Measurements from ENCODE around the gene OR11H7. TPM values are rescaled to one million over a fixed set of nuclear protein-coding genes. Genes with fewer than 3 reads are reported as not detected.
"Not testable (repeated sequence)": the region's sequence is repeated elsewhere in the genome, so short reads cannot be mapped to it uniquely, and the experiment has no call there.

OR11H7 gene
- total RNA-seq: not detected in 2 replicates

DNA sequence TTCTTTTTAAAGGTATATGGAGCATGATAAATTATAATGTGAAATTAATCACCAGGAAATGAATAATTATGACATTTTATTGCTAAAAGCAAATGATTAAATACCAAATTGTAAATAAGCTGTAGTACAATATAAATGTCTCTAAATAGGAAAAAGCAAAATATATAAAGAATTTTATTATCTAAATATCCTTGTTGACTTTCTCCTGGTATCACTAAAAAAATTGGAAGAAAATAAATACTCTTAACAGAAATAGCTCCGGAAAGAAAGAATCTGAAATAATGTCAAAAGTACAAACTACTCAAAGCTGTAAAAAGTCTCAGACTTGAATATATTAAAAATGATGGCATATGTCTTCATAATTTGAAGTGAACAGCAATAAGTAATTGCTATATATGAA is at the start of gene OR11H7:
Gene OR11H7 (plus strand): TSS at position 301 of the 400 bp plus-strand sequence.
- Mint-ChIP-seq H3K36me3 (ENCODE audit: low read depth) (no peaks in the 10 kb centered on the region), H3K9me3 (no peaks in the 10 kb centered on the region), H3K4me3 (ENCODE audit: low read depth) (no peak within 1 kb of the TSS), H3K27me3 (ENCODE audit: low read depth) (no peaks in the 10 kb centered on the region), H3K4me1 (ENCODE audit: low read depth) (no peaks in the 10 kb centered on the region), H3K27ac (no peak within 1 kb of the TSS)
- DNase-seq (ENCODE audit: low spot score): no peak
- intact Hi-C loops (cut with micrococcal nuclease): no loop called here

DNA sequence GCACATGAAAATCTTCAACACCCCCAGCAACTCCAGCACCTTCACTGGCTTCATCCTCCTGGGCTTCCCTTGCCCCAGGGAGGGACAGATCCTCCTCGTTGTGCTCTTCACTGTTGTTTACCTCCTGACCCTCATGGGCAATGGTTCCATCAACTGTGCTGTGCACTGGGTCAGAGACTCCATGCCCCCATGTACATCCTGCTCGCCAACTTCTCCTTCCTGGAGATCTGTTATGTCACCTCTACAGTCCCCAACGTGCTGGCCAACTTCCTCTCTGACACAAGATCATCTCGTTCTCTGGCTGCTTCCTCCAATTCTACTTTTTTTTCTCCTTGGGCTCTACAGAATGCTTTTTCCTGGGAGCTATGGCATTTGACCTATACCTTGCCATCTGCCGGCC is 49.6 kb upstream of the OR11H7 start:
- DNase-seq (ENCODE audit: low spot score): no peak
- H3K36me3 Mint-ChIP-seq (ENCODE audit: low read depth): no peaks in the 10 kb centered on the region
- H3K9me3 Mint-ChIP-seq: no peaks in the 10 kb centered on the region
- H3K27ac Mint-ChIP-seq: no peak overlapping the region
- no peaks in the 10 kb centered on the region for H3K27me3 Mint-ChIP-seq (ENCODE audit: low read depth)
- intact Hi-C loops (cut with micrococcal nuclease): no loop called here
- H3K4me3 Mint-ChIP-seq (ENCODE audit: low read depth): no peak overlapping the region
- no peaks in the 10 kb centered on the region for H3K4me1 Mint-ChIP-seq (ENCODE audit: low read depth)

DNA sequence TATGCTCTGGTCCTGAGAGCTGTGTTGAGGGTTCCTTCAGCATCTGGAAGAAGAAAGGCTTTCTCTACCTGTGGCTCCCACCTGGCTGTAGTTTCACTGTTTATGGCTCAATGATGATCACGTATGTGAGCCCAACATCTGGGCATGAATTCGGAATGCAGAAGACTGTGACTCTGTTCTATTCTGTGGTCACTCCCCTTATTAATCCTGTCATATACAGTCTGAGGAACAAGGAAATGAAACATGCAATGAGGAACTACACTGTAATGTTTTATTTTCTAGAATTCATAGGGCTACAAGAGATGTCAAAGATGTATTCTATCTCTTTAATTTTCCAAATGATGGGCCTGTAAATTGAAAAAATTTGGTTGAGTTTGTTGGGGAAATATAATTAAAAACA is 48.9 kb upstream of the OR11H7 start:
- intact Hi-C loops (cut with micrococcal nuclease): no loop called here
- no peaks in the 10 kb centered on the region for H3K4me1 Mint-ChIP-seq (ENCODE audit: low read depth)
- no peak overlapping the region for H3K4me3 Mint-ChIP-seq (ENCODE audit: low read depth)
- DNase-seq (ENCODE audit: low spot score): no peak
- H3K27ac Mint-ChIP-seq: no peak overlapping the region
- H3K9me3 Mint-ChIP-seq: no peaks in the 10 kb centered on the region
- H3K27me3 Mint-ChIP-seq (ENCODE audit: low read depth): no peaks in the 10 kb centered on the region
- H3K36me3 Mint-ChIP-seq (ENCODE audit: low read depth): no peaks in the 10 kb centered on the region

DNA sequence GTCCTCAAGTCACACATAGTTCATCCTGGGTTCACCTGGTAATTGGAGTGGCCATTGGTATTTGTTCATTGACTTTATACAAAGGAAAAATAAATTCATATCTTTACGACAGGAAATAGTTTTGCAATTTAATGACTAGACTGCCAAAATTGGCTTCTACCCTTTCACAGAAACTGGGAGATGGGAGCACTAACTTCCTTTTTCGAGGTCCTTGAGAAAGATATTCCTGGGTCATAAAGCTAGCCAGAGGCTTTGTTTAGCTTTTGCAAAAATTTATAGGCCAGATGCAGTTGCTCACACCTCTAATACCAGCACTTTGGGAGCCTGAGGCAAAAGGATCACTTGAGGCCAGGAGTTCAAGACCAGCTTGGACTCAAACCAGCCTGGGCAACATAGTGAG is 48.3 kb upstream of the OR11H7 start:
- DNase-seq (ENCODE audit: low spot score): no peak
- H3K27me3 Mint-ChIP-seq (ENCODE audit: low read depth): no peaks in the 10 kb centered on the region
- no peaks in the 10 kb centered on the region for H3K9me3 Mint-ChIP-seq
- no peak overlapping the region for H3K4me3 Mint-ChIP-seq (ENCODE audit: low read depth)
- no peaks in the 10 kb centered on the region for H3K4me1 Mint-ChIP-seq (ENCODE audit: low read depth)
- no peaks in the 10 kb centered on the region for H3K36me3 Mint-ChIP-seq (ENCODE audit: low read depth)
- H3K27ac Mint-ChIP-seq: no peak overlapping the region
- intact Hi-C loops (cut with micrococcal nuclease): no loop called here

DNA sequence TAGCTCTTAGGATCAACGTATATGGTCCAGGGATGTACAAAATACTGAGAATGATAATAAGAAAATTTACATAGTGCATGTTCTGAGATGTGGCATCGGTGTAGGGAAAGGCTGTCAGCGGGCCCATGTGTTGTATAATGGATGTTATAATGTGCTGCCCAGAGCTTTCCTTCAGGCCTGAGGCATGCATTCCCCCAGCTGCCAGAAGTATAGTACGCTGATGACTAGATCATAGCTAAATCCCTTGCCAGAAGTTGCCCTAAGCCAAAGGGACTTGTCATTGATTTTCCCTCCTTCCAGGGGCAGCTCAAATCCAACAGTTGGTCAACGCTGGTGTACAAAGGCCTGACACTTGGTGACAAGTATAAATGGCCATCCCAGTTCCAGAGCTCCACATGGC is 44.6 kb upstream of the OR11H7 start:
- no peak overlapping the region for H3K4me3 Mint-ChIP-seq (ENCODE audit: low read depth)
- H3K9me3 Mint-ChIP-seq: no peaks in the 10 kb centered on the region
- H3K27ac Mint-ChIP-seq: no peak overlapping the region
- no peaks in the 10 kb centered on the region for H3K27me3 Mint-ChIP-seq (ENCODE audit: low read depth)
- H3K4me1 Mint-ChIP-seq (ENCODE audit: low read depth): no peaks in the 10 kb centered on the region
- intact Hi-C loops (cut with micrococcal nuclease): no loop called here
- no peak for DNase-seq (ENCODE audit: low spot score)
- H3K36me3 Mint-ChIP-seq (ENCODE audit: low read depth): no peaks in the 10 kb centered on the region

DNA sequence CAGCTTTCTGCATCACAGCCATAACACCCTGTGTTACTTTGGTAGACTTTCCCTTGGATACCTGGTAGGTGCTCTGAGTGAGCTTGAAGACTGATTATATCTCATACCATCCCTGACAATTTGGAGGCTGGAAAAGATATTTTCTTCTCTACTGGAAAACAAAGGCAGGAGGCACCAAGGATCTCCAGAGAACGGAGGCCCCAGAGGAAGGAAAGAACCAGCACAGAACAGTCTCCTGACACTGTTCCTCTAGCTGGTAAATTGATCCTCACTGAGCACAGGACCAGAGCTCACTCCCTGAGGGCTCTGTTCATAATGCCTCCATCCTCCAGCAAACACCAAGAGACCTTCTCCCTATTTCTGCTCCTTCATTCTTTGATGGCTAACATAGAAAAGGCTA is 38.2 kb upstream of the OR11H7 start, which contains the start of gene OR11G2:
Gene OR11G2 (plus strand): TSS at position 301 of the 400 bp plus-strand sequence. CDS start 6,542 bp downstream, outside the sequence.
- no peaks in the 10 kb centered on the region for H3K4me1 Mint-ChIP-seq (ENCODE audit: low read depth)
- H3K9me3 Mint-ChIP-seq: no peaks in the 10 kb centered on the region
- DNase-seq (ENCODE audit: low spot score): no peak
- peaks cover 2% of the 10 kb centered on the region for H3K27me3 Mint-ChIP-seq (ENCODE audit: low read depth)
- no peak within 1 kb of the TSS for H3K27ac Mint-ChIP-seq
- intact Hi-C loops (cut with micrococcal nuclease): no loop called here
- H3K4me3 Mint-ChIP-seq (ENCODE audit: low read depth): no peak within 1 kb of the TSS
- no peaks in the 10 kb centered on the region for H3K36me3 Mint-ChIP-seq (ENCODE audit: low read depth)

DNA sequence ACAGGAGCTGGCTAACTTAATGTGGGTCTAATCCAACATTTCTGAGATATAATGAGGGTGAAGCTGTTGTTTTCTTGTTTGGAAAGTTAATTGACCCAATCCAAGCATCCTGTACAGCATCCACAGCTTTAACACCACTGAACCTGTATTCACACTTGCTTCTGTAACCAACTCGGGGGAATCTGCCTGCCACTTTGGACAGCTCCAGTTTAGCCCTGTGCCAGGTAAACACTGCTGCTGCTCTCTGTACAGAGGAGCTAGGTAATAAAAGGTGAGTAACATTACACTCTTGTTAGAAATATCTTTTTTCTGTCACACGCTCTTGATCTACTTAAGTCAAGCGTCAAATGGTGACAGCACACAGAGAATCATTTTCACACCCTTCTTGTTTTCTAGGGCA is 37.4 kb upstream of the OR11H7 start:
- H3K4me1 Mint-ChIP-seq (ENCODE audit: low read depth): no peaks in the 10 kb centered on the region
- no peaks in the 10 kb centered on the region for H3K36me3 Mint-ChIP-seq (ENCODE audit: low read depth)
- no peak overlapping the region for H3K4me3 Mint-ChIP-seq (ENCODE audit: low read depth)
- intact Hi-C loops (cut with micrococcal nuclease): no loop called here
- H3K27ac Mint-ChIP-seq: no peak overlapping the region
- no peaks in the 10 kb centered on the region for H3K9me3 Mint-ChIP-seq
- H3K27me3 Mint-ChIP-seq (ENCODE audit: low read depth): peaks cover 2% of the 10 kb centered on the region
- DNase-seq (ENCODE audit: low spot score): no peak

DNA sequence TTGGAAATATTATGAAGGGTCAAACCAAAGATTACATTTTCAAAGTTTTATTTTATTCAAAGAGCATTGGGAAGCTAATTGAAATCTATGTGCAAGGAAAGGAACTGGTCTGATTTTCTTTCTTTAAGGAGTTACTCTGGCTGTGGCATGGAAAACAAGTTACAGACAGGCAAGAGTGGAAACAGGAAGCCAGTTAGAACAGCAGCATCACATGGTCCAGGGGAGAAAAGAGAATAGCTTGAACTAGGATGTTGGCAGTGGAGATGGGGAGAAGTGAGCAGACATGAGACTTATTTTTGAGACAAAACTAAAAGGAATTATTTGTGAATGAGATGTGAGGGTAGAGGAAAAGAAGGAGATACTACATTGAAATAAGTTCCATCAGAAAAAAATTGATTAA is 34.7 kb upstream of the OR11H7 start:
- intact Hi-C loops (cut with micrococcal nuclease): no loop called here
- no peaks in the 10 kb centered on the region for H3K36me3 Mint-ChIP-seq (ENCODE audit: low read depth)
- DNase-seq (ENCODE audit: low spot score): no peak
- H3K9me3 Mint-ChIP-seq: no peaks in the 10 kb centered on the region
- no peak overlapping the region for H3K27ac Mint-ChIP-seq
- H3K4me1 Mint-ChIP-seq (ENCODE audit: low read depth): no peaks in the 10 kb centered on the region
- H3K4me3 Mint-ChIP-seq (ENCODE audit: low read depth): no peak overlapping the region
- peaks cover 2% of the 10 kb centered on the region for H3K27me3 Mint-ChIP-seq (ENCODE audit: low read depth)

DNA sequence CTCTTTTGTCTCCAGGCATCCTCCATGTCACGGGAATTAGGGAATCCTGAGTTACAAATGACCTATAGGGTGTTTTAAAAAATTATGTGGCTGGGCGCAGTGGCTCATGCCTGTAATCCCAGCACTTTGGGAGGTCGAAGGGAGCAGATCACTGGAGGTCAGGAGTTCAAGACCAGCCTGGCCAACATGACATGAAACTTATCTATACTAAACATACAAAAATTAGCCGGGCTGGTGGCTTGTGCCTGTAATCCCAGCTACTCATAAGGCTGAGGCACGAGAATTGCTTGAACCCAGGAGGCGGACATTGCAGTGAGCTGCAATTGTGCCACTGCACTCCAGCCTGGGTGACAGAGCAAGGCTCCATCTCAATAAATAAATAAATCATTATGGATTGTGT is 33.6 kb upstream of the OR11H7 start:
- H3K27ac Mint-ChIP-seq; H3K4me1 Mint-ChIP-seq (ENCODE audit: low read depth); H3K36me3 Mint-ChIP-seq (ENCODE audit: low read depth); DNase-seq (ENCODE audit: low spot score); H3K27me3 Mint-ChIP-seq (ENCODE audit: low read depth); intact Hi-C loops (cut with micrococcal nuclease); H3K4me3 Mint-ChIP-seq (ENCODE audit: low read depth); H3K9me3 Mint-ChIP-seq: not testable (repeated sequence)

DNA sequence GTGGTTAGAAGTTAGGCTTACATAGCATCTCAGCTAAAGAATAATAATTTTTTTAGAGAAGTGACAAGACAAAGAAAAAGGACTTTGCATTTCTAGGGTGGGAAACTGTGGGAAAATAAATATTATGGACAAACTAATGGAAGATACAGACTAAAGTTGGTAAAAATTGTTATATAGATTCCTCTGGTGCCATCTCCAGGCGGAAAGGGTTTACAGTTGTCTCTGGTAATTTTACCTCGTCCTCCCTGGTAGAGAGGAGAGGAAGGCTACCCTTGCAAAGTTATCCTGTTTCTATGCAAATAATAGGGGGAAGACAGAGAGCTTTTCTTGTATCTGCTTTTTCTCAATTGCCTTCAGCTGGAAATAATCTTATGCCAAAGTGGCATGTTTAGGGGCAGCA is 32.9 kb upstream of the OR11H7 start:
- DNase-seq (ENCODE audit: low spot score): no peak
- Mint-ChIP-seq H3K27ac (no peak overlapping the region), H3K4me1 (ENCODE audit: low read depth) (no peaks in the 10 kb centered on the region), H3K36me3 (ENCODE audit: low read depth) (no peaks in the 10 kb centered on the region), H3K27me3 (ENCODE audit: low read depth) (peaks cover 2% of the 10 kb centered on the region), H3K4me3 (ENCODE audit: low read depth) (no peak overlapping the region), H3K9me3 (no peaks in the 10 kb centered on the region)
- intact Hi-C loops (cut with micrococcal nuclease): no loop called here

DNA sequence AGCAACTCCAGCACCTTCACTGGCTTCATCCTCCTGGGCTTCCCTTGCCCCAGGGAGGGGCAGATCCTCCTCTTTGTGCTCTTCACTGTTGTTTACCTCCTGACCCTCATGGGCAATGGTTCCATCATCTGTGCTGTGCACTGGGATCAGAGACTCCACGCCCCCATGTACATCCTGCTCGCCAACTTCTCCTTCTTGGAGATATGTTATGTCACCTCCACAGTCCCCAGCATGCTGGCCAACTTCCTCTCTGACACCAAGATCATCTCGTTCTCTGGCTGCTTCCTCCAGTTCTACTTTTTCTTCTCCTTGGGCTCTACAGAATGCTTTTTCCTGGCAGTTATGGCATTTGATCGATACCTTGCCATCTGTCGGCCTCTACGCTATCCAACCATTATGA is 31.3 kb upstream of the OR11H7 start:
- intact Hi-C loops (cut with micrococcal nuclease): no loop called here
- H3K27ac Mint-ChIP-seq: no peak overlapping the region
- H3K9me3 Mint-ChIP-seq: no peaks in the 10 kb centered on the region
- no peaks in the 10 kb centered on the region for H3K36me3 Mint-ChIP-seq (ENCODE audit: low read depth)
- H3K4me1 Mint-ChIP-seq (ENCODE audit: low read depth): no peaks in the 10 kb centered on the region
- H3K4me3 Mint-ChIP-seq (ENCODE audit: low read depth): no peak overlapping the region
- peaks cover 2% of the 10 kb centered on the region for H3K27me3 Mint-ChIP-seq (ENCODE audit: low read depth)
- DNase-seq (ENCODE audit: low spot score): no peak

DNA sequence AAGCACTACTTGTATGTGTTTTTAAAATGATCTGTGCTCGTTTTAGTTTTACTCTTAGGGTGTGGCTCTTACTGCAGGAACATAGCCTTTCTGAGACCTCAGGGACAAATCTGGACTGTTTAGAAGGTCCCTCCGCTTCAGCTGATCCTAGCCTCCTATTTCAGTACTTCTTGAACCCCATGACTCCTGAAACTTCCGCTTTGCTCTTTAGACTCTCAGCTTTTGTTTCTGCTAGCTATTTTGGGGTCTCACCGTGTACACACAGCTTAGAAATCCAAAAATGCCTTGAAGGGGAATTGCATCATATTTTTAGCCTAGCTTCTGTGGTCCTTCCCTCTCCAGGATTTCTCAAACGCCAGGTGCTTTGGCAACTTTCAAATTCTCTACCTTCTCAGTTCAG is 29.8 kb upstream of the OR11H7 start:
- H3K27me3 Mint-ChIP-seq (ENCODE audit: low read depth): peaks cover 2% of the 10 kb centered on the region
- H3K4me1 Mint-ChIP-seq (ENCODE audit: low read depth): no peaks in the 10 kb centered on the region
- intact Hi-C loops (cut with micrococcal nuclease): no loop called here
- no peak overlapping the region for H3K27ac Mint-ChIP-seq
- no peaks in the 10 kb centered on the region for H3K9me3 Mint-ChIP-seq
- no peak for DNase-seq (ENCODE audit: low spot score)
- no peaks in the 10 kb centered on the region for H3K36me3 Mint-ChIP-seq (ENCODE audit: low read depth)
- H3K4me3 Mint-ChIP-seq (ENCODE audit: low read depth): no peak overlapping the region

DNA sequence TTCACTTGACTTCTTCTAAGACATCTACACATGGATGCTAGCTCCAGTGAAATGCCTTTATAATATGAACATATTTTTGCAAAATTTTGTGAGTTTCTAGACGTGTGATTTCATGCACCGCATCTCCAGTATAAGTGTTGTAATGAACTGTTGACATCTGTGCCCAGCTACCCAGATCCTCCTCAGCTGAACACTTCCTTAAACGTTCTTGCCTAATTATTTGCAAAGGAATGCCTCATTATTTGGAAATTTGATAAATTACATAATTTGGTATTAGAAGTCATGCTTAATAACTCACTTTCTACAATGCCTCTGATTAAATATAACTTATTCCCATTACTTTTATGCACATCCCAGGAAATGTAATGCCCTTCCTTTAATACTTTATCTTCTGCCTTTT is 24.1 kb upstream of the OR11H7 start:
- Mint-ChIP-seq H3K27ac (no peak overlapping the region), H3K36me3 (ENCODE audit: low read depth) (no peaks in the 10 kb centered on the region), H3K4me3 (ENCODE audit: low read depth) (no peak overlapping the region), H3K4me1 (ENCODE audit: low read depth) (no peaks in the 10 kb centered on the region), H3K27me3 (ENCODE audit: low read depth) (no peaks in the 10 kb centered on the region), H3K9me3 (no peaks in the 10 kb centered on the region)
- DNase-seq (ENCODE audit: low spot score): no peak
- intact Hi-C loops (cut with micrococcal nuclease): no loop called here

DNA sequence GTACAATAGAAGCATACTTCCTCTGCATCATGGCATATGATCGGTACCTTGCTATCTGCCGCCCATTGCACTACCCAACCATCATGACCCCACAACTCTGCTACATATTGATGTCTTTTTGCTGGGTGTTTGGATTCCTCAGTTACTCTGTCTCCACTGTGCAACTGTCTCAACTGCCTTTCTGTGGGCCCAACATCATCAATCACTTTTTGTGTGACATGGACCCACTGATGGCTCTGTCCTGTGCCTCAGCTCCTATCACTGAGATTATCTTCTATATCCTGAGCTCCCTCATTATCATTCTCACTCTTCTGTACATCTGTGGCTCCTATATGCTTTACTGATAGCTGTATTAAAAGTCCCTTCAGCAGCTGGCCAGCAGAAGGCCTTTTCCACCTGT is 19.2 kb upstream of the OR11H7 start:
- no peak overlapping the region for H3K27ac Mint-ChIP-seq
- H3K4me3 Mint-ChIP-seq (ENCODE audit: low read depth): no peak overlapping the region
- H3K9me3 Mint-ChIP-seq: no peaks in the 10 kb centered on the region
- intact Hi-C loops (cut with micrococcal nuclease): no loop called here
- no peak for DNase-seq (ENCODE audit: low spot score)
- H3K27me3 Mint-ChIP-seq (ENCODE audit: low read depth): no peaks in the 10 kb centered on the region
- no peaks in the 10 kb centered on the region for H3K4me1 Mint-ChIP-seq (ENCODE audit: low read depth)
- H3K36me3 Mint-ChIP-seq (ENCODE audit: low read depth): no peaks in the 10 kb centered on the region
